A673 (cell line): ENCODE results near the gene HOXA9. TPM values are rescaled to one million over a fixed set of nuclear protein-coding genes. Genes with fewer than 3 reads are reported as not detected.

Source experiments
- BruUV-seq: library from RNA; stranded (reverse); fragments of 400-500 nt; replicated peaks from 2 replicates; lab custom pipeline; 2021; lab: Mats Ljungman, UMichigan
- CTCF ChIA-PET: fragments of 300-600 bp; sonication (Branson Sonifier 250); formaldehyde crosslinking; loops from one replicate; lab custom pipeline; 2022; ENCODE audit warnings: antibody characterized with exemption; lab: Charles Lee
- POLR2A ChIA-PET: fragments of 300-600 bp; sonication (Branson Sonifier 250); formaldehyde crosslinking; loops from one replicate; lab custom pipeline; 2022; ENCODE audit warnings: antibody characterized with exemption; ENCODE audit not compliant: low non-redundant PET; lab: Charles Lee
- DNase-seq: peaks from one replicate; pipeline ENCODE4 v3.0.0-alpha.2; 2015; ENCODE audit warnings: low spot score
- H3K27ac ChIP-seq: fragments of 200-600 bp; sonication (generic); 2 replicates; pipeline ENCODE4 v1.5.1; 2016; ENCODE audit warnings: mixed run types, low read depth, mild to moderate bottlenecking, mixed read lengths, antibody characterized with exemption, low read length; ENCODE audit not compliant: poor library complexity, severe bottlenecking
- H3K27me3 ChIP-seq: fragments of 200-600 bp; sonication (generic); replicated peaks from 2 replicates; pipeline ENCODE4 v1.6.1; 2017; ENCODE audit warnings: mixed run types, low read depth, mild to moderate bottlenecking, mixed read lengths, antibody characterized with exemption, low read length; ENCODE audit not compliant: insufficient read depth, poor library complexity
- H3K36me3 ChIP-seq: fragments of 200-600 bp; sonication (generic); 2 replicates; pipeline ENCODE4 v1.6.1; 2016; ENCODE audit warnings: mixed run types, mild to moderate bottlenecking, mixed read lengths, antibody characterized with exemption, low read length; ENCODE audit not compliant: insufficient read depth, poor library complexity, severe bottlenecking
- H3K4me1 ChIP-seq: fragments of 200-600 bp; sonication (generic); 2 replicates; pipeline ENCODE4 v1.6.1; 2017; ENCODE audit warnings: mixed run types, mild to moderate bottlenecking, mixed read lengths, antibody characterized with exemption, low read length; ENCODE audit not compliant: insufficient read depth, poor library complexity, severe bottlenecking
- H3K4me3 ChIP-seq: fragments of 200-600 bp; sonication (generic); 2 replicates; pipeline ENCODE4 v1.5.1; 2016; ENCODE audit warnings: low read depth, mixed run types, mild to moderate bottlenecking, mixed read lengths, low read length; ENCODE audit not compliant: poor library complexity, severe bottlenecking
- H3K9me3 ChIP-seq: fragments of 200-600 bp; sonication (generic); 2 replicates; pipeline ENCODE4 v1.6.1; 2016; ENCODE audit warnings: mixed run types, low read depth, mild to moderate bottlenecking, mixed read lengths, antibody characterized with exemption, low read length; ENCODE audit not compliant: poor library complexity, severe bottlenecking
- CTCF ChIP-seq: fragments of 300-800, 200-600 bp; sonication (generic); conservative IDR thresholded peaks from 2 replicates; pipeline ENCODE4 v1.5.1; 2017; ENCODE audit warnings: low read depth, mild to moderate bottlenecking, antibody characterized with exemption, low read length, moderate library complexity, mixed read lengths
- EZH2 ChIP-seq: fragments of 200-600 bp; sonication (generic); IDR thresholded peaks from 2 replicates; pipeline ENCODE4 v1.6.1; 2017; ENCODE audit warnings: borderline replicate concordance, low read depth, mild to moderate bottlenecking, mixed read lengths, antibody characterized with exemption, low read length; ENCODE audit not compliant: poor library complexity, severe bottlenecking
- intact Hi-C: fragments of 100-400 bp; cut with micrococcal nuclease; formaldehyde crosslinking; loops from one replicate; pipeline ENCODE4 v1.10.0; 2022; ENCODE audit not compliant: unreplicated experiment
- total RNA-seq: library from RNA; stranded (reverse); gene quantifications from 2 replicates; pipeline ENCODE4 v1.2.3, GENCODE V29; 2021

HOXA9 gene
- total RNA-seq, 1 experiment from 2014 or later: not detected

DNA sequence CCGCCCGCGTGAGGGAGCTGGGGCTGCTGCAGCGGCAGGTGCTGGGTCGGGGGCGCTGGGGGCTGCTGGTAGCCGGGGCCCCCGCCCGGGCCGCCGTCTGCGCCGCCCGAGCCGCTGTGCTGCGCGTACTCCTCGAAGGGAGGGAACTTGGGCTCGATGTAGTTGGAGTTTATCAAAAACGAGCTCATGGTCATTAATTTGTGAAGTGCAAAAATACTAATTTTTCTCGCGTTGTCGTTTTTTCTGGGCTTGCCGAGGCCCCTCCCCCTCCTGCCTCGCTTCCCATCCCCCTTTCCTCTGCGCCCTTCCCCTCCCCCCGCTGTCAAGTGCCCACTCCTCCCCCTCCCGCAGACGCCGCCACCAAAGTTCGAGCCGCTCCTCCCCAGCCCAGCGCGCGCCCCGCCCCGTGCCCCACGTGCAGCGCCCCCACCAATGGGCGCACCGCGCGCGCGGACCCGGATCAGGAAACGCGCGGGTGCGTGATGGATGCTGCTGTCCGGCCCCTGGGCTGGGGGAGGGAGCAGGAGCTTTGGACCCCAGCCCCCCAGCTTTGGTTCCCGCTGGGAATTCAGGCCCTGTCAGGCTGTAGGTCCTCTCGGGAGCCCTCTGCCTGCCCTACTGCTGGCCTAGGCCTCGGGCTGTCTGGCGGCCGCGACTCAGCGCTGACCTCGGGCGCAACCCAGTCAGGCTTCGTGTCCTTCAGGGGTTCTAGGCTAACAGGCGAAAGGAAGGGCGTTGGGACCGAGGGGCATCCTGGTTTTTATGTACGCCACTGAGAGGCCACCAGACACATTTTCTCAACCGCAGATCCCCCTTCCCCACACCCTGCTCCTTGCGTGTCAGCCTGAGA is 34.6 kb downstream of the HOXA9 start, which contains the start of gene HOXA4:
TSS of gene HOXA4 (minus strand) at position 218 of the 850 bp plus-strand sequence. CDS start at position 194, 24 bp downstream.
- Histone ChIP-seq H3K27ac (no peak within 1 kb of the TSS), H3K27me3 (peaks cover 100% of the 10 kb centered on the region), H3K4me3 (peak within 1 kb of the TSS; percentile 38), H3K4me1 (no peaks in the 10 kb centered on the region), H3K9me3 (no peaks in the 10 kb centered on the region), H3K36me3 (no peaks in the 10 kb centered on the region)
- BruUV-seq: no TSS peak
- DNase-seq: peak; percentile 58
- TF ChIP-seq CTCF: no peak
- no peak for TF ChIP-seq EZH2
- ChIA-PET POLR2A (no interaction called here), CTCF (no interaction called here)
- intact Hi-C loops: no loop called here

DNA sequence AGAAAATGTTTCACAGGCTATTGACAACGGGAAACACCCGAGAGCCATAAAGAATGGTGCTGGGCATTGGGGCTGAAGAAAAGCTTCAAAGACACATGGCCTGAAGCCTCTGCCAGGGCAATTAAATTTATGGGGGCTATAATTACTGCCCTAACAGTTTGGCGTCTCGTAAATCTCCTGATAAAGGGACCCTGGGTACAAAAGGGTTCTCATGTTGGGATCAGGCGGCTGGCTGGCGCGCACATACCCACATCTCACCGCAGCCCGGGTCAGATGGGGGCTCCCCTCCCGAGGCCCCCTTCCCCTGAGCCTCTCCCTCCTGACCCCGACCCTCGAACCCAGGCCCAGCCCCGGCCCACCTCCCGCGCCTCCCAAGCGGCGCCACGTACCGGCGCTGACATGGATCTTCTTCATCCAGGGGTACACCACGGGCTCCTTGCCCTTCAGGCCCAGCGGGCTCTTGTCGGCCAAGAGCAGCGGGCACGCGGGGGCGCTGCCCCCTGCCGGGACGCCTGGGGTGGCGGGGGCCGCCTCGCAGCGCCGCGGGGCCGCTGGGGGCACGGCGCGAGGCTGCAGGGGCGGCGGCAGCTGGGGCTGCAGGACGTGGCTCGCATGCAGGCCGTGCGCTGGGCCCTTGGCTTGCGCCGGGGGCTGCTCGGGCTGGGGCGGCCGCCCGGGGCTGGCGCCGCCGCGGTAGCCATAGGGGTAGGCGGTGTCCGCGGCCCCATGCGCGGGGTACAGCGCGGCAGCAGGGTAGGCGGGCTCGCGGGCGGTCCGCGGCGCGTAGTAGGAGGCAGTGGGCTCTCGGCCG is 35.4 kb downstream of the HOXA9 start:
- H3K9me3 ChIP-seq: no peaks in the 10 kb centered on the region
- H3K4me1 ChIP-seq: no peaks in the 10 kb centered on the region
- H3K4me3 ChIP-seq: peak overlapping the region; percentile 6
- intact Hi-C loops: no loop called here
- BruUV-seq: no TSS peak
- CTCF ChIA-PET: no interaction called here
- DNase-seq: no peak
- TF ChIP-seq EZH2 (peak; percentile 53), CTCF (no peak)
- H3K27ac ChIP-seq: no peak overlapping the region
- no peaks in the 10 kb centered on the region for H3K36me3 ChIP-seq
- POLR2A ChIA-PET: no interaction called here
- H3K27me3 ChIP-seq: peaks cover 100% of the 10 kb centered on the region

GRCh38 chr7:27128776-27129728 is 36.3 kb downstream of the HOXA9 start:
- Histone ChIP-seq H3K36me3 (no peaks in the 10 kb centered on the region), H3K27ac (no peak overlapping the region), H3K9me3 (no peaks in the 10 kb centered on the region), H3K4me1 (no peaks in the 10 kb centered on the region), H3K4me3 (no peak overlapping the region), H3K27me3 (peaks cover 100% of the 10 kb centered on the region)
- CTCF ChIA-PET: no interaction called here
- no TSS peak for BruUV-seq
- intact Hi-C loops: no loop called here
- POLR2A ChIA-PET: no interaction called here
- TF ChIP-seq CTCF: no peak
- peak; percentile 57 for TF ChIP-seq EZH2
- no peak for DNase-seq
